OCI-M2 (cell line): Measurements from ENCODE around the gene ZNG1C.
"Not testable (repeated sequence)": the region's sequence is repeated elsewhere in the genome, so short reads cannot be mapped to it uniquely, and the experiment has no call there.

Experiments
- DNase-seq: peaks from one replicate; lab custom pipeline; 2025; ENCODE audit not compliant: unreplicated experiment; lab: John Stamatoyannopoulos, UW

The ZNG1C gene

GRCh38 chr9:68241683-68242082 lies at the start of gene ZNG1C:
ZNG1C (plus strand) TSS chr9:68241983; CDS start chr9:68242032, 49 bp downstream.
- not testable (repeated sequence) for DNase-seq

GRCh38 chr9:68242437-68242836 lies 654 bp downstream of the ZNG1C start:
- not testable (repeated sequence) for DNase-seq

- DNase-seq: not testable (repeated sequence)
These were observed 39.3 kb downstream of the ZNG1C start for GRCh38 chr9:68281041-68281440.

- not testable (repeated sequence) for DNase-seq
These were observed 60.8 kb downstream of the ZNG1C start, which contains the start of gene FOXD4L3 for GRCh38 chr9:68302567-68302966. FOXD4L3 (plus strand) TSS chr9:68302867; CDS start chr9:68302952, 85 bp downstream.

- not testable (repeated sequence) for DNase-seq
These were observed 62.0 kb downstream of the ZNG1C start for GRCh38 chr9:68303771-68304170.

- DNase-seq: not testable (repeated sequence)
These were observed 62.4 kb downstream of the ZNG1C start for GRCh38 chr9:68304212-68304611.

GRCh38 chr9:68304777-68305176 lies 63.0 kb downstream of the ZNG1C start:
- not testable (repeated sequence) for DNase-seq

GRCh38 chr9:68305680-68306285 lies 64.0 kb downstream of the ZNG1C start:
- DNase-seq: not testable (repeated sequence)

GRCh38 chr9:68306391-68306964 lies 64.7 kb downstream of the ZNG1C start:
- DNase-seq: not testable (repeated sequence)

GRCh38 chr9:68307127-68307526 lies 65.3 kb downstream of the ZNG1C start:
- DNase-seq: not testable (repeated sequence)

GRCh38 chr9:68307654-68308053 lies 65.9 kb downstream of the ZNG1C start:
- not testable (repeated sequence) for DNase-seq

GRCh38 chr9:68311208-68311607 lies 69.4 kb downstream of the ZNG1C start:
- DNase-seq: not testable (repeated sequence)

- not testable (repeated sequence) for DNase-seq
These were observed 76.4 kb downstream of the ZNG1C start for GRCh38 chr9:68318209-68318608.

GRCh38 chr9:68323749-68324148 lies 82.0 kb downstream of the ZNG1C start:
- DNase-seq: not testable (repeated sequence)

- DNase-seq: not testable (repeated sequence)
These were observed 82.7 kb downstream of the ZNG1C start for GRCh38 chr9:68324518-68324917.

- not testable (repeated sequence) for DNase-seq
These were observed 87.3 kb downstream of the ZNG1C start for GRCh38 chr9:68329106-68329505.

GRCh38 chr9:68330531-68331173 lies 88.9 kb downstream of the ZNG1C start:
- DNase-seq: not testable (repeated sequence)

- DNase-seq: not testable (repeated sequence)
These were observed 90.3 kb downstream of the ZNG1C start for GRCh38 chr9:68332122-68332521.

- DNase-seq: not testable (repeated sequence)
These were observed 94.2 kb downstream of the ZNG1C start for GRCh38 chr9:68335935-68336334.

GRCh38 chr9:68336639-68337339 lies 95.0 kb downstream of the ZNG1C start:
- not testable (repeated sequence) for DNase-seq

GRCh38 chr9:68338000-68338399 lies 96.2 kb downstream of the ZNG1C start:
- DNase-seq: not testable (repeated sequence)
